WTC11 (cell line): ENCODE data around the gene LHPP. TPM values are rescaled to one million over a fixed set of nuclear protein-coding genes. Genes with fewer than 3 reads are reported as not detected.

ENCODE experiments used
- ATAC-seq: fragments of 200-7000 bp; cut with Tn5 transposase; 2 replicates; pipeline ENCODE4 v1.10.0; 2021; ENCODE audit warnings: mild to moderate bottlenecking, moderate library complexity
- CTCF ChIA-PET: fragments of 300-600 bp; sonication (Branson Sonifier 250); formaldehyde crosslinking; loops from one replicate; lab custom pipeline; 2021; ENCODE audit warnings: antibody characterized with exemption; lab: Charles Lee
- POLR2A ChIA-PET: fragments of 350-600 bp; sonication (Branson Sonifier 250); formaldehyde crosslinking; loops from one replicate; lab custom pipeline; 2021; ENCODE audit warnings: antibody characterized with exemption; lab: Charles Lee
- DNase-seq: peaks from one replicate; pipeline ENCODE4 v3.0.0; 2021; ENCODE audit warnings: low spot score
- H3K27ac Mint-ChIP-seq: 2 replicates; pipeline ENCODE4 v1.8.0; 2021; ENCODE audit warnings: mixed read lengths
- H3K27me3 Mint-ChIP-seq: 2 replicates; pipeline ENCODE4 v1.8.0; 2021; ENCODE audit warnings: low read depth, mild to moderate bottlenecking, moderate library complexity, mixed read lengths
- H3K36me3 Mint-ChIP-seq: 2 replicates; pipeline ENCODE4 v1.8.0; 2021; ENCODE audit warnings: mixed read lengths
- H3K4me1 Mint-ChIP-seq: 2 replicates; pipeline ENCODE4 v1.8.0; 2022; ENCODE audit warnings: mixed read lengths
- H3K4me3 Mint-ChIP-seq: 2 replicates; pipeline ENCODE4 v1.8.0; 2021; ENCODE audit warnings: mild to moderate bottlenecking, moderate library complexity, mixed read lengths
- H3K9me3 Mint-ChIP-seq: 2 replicates; pipeline ENCODE4 v1.8.0; 2021; ENCODE audit warnings: mixed read lengths
- CREM ChIP-seq: sonication (generic); formaldehyde crosslinking; IDR thresholded peaks from 2 replicates; pipeline ENCODE4 v1.8.1; 2022; ENCODE audit warnings: mild to moderate bottlenecking, missing genetic modification reagents, moderate library complexity
- ELF4 ChIP-seq: sonication (generic); formaldehyde crosslinking; IDR thresholded peaks from 2 replicates; pipeline ENCODE4 v1.8.1; 2022; ENCODE audit warnings: low read depth, mild to moderate bottlenecking, moderate library complexity, missing genetic modification reagents
- GTF2I ChIP-seq: fragments of 250-450 bp; sonication (Bioruptor Pico); conservative IDR thresholded peaks from 2 replicates; pipeline ENCODE4 v1.4.0; 2021; ENCODE audit warnings: mild to moderate bottlenecking
- KAT7 ChIP-seq: sonication (generic); formaldehyde crosslinking; IDR thresholded peaks from 2 replicates; pipeline ENCODE4 v1.8.1; 2023; ENCODE audit warnings: missing genetic modification reagents, mild to moderate bottlenecking, borderline replicate concordance
- TCF7 ChIP-seq: sonication (generic); formaldehyde crosslinking; IDR thresholded peaks from 2 replicates; pipeline ENCODE4 v1.8.0; 2022; ENCODE audit warnings: mild to moderate bottlenecking, low read depth, missing genetic modification reagents, moderate library complexity
- ZNF671 ChIP-seq: fragments of 250-450 bp; sonication (Bioruptor Pico); IDR thresholded peaks from 2 replicates; pipeline ENCODE4 v1.8.0; 2021; ENCODE audit warnings: mild to moderate bottlenecking
- total RNA-seq: library from RNA; stranded (reverse); gene quantifications from 3 replicates; pipeline ENCODE4 v1.2.3, GENCODE V29; 2021
- TF ChIP-seq, protein P1 (sequence below): sonication (generic); formaldehyde crosslinking; IDR thresholded peaks from 2 replicates; pipeline ENCODE4 v1.8.1; 2023; ENCODE audit warnings: mild to moderate bottlenecking, missing genetic modification reagents, borderline replicate concordance
- TF ChIP-seq, protein P2 (sequence below): sonication (generic); formaldehyde crosslinking; IDR thresholded peaks from 2 replicates; pipeline ENCODE4 v1.8.0; 2022; ENCODE audit warnings: mild to moderate bottlenecking, missing genetic modification reagents
- TF ChIP-seq, protein P3 (sequence below): sonication (generic); formaldehyde crosslinking; IDR thresholded peaks from 2 replicates; pipeline ENCODE4 v1.8.0; 2022; ENCODE audit warnings: missing genetic modification reagents
- TF ChIP-seq, protein P4 (sequence below): sonication (generic); formaldehyde crosslinking; IDR thresholded peaks from 2 replicates; pipeline ENCODE4 v1.8.1; 2022; ENCODE audit warnings: mild to moderate bottlenecking, moderate library complexity, missing genetic modification reagents
- TF ChIP-seq, protein P5 (sequence below): sonication (generic); formaldehyde crosslinking; IDR thresholded peaks from 2 replicates; pipeline ENCODE4 v1.8.1; 2022; ENCODE audit warnings: missing genetic modification reagents, borderline replicate concordance

LHPP gene
- total RNA-seq, 1 experiment from 2014 or later: 33.2 TPM

DNA sequence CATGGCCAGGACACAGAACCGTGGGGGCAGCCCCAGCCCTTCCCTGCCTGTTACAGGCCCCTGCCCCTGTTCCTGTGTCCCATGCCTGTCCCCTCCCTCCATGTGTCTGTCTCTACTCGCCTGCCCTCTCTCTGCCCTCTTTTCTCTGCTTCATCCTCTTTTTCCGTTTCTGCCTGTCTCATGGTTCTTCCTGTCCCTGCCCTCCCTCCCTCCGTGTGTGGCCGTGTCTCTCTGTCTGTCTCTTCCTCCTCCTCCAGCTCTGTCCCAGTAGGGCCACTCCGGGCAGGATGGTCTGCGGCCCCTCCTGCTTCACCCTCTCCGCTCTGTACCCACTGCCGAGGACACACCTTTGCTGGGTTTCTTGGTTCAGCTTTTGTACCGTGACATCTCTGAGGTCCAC is 145.2 kb downstream of the LHPP start (continued):
- TF ChIP-seq, protein P1, sequence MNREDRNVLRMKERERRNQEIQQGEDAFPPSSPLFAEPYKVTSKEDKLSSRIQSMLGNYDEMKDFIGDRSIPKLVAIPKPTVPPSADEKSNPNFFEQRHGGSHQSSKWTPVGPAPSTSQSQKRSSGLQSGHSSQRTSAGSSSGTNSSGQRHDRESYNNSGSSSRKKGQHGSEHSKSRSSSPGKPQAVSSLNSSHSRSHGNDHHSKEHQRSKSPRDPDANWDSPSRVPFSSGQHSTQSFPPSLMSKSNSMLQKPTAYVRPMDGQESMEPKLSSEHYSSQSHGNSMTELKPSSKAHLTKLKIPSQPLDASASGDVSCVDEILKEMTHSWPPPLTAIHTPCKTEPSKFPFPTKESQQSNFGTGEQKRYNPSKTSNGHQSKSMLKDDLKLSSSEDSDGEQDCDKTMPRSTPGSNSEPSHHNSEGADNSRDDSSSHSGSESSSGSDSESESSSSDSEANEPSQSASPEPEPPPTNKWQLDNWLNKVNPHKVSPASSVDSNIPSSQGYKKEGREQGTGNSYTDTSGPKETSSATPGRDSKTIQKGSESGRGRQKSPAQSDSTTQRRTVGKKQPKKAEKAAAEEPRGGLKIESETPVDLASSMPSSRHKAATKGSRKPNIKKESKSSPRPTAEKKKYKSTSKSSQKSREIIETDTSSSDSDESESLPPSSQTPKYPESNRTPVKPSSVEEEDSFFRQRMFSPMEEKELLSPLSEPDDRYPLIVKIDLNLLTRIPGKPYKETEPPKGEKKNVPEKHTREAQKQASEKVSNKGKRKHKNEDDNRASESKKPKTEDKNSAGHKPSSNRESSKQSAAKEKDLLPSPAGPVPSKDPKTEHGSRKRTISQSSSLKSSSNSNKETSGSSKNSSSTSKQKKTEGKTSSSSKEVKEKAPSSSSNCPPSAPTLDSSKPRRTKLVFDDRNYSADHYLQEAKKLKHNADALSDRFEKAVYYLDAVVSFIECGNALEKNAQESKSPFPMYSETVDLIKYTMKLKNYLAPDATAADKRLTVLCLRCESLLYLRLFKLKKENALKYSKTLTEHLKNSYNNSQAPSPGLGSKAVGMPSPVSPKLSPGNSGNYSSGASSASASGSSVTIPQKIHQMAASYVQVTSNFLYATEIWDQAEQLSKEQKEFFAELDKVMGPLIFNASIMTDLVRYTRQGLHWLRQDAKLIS: no peak
- TF ChIP-seq CREM: no peak
- TF ChIP-seq, protein P2, sequence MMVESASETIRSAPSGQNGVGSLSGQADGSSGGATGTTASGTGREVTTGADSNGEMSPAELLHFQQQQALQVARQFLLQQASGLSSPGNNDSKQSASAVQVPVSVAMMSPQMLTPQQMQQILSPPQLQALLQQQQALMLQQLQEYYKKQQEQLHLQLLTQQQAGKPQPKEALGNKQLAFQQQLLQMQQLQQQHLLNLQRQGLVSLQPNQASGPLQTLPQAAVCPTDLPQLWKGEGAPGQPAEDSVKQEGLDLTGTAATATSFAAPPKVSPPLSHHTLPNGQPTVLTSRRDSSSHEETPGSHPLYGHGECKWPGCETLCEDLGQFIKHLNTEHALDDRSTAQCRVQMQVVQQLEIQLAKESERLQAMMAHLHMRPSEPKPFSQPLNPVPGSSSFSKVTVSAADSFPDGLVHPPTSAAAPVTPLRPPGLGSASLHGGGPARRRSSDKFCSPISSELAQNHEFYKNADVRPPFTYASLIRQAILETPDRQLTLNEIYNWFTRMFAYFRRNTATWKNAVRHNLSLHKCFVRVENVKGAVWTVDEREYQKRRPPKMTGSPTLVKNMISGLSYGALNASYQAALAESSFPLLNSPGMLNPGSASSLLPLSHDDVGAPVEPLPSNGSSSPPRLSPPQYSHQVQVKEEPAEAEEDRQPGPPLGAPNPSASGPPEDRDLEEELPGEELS (CRISPR knock-in tag): no peak
- TF ChIP-seq, protein P3, sequence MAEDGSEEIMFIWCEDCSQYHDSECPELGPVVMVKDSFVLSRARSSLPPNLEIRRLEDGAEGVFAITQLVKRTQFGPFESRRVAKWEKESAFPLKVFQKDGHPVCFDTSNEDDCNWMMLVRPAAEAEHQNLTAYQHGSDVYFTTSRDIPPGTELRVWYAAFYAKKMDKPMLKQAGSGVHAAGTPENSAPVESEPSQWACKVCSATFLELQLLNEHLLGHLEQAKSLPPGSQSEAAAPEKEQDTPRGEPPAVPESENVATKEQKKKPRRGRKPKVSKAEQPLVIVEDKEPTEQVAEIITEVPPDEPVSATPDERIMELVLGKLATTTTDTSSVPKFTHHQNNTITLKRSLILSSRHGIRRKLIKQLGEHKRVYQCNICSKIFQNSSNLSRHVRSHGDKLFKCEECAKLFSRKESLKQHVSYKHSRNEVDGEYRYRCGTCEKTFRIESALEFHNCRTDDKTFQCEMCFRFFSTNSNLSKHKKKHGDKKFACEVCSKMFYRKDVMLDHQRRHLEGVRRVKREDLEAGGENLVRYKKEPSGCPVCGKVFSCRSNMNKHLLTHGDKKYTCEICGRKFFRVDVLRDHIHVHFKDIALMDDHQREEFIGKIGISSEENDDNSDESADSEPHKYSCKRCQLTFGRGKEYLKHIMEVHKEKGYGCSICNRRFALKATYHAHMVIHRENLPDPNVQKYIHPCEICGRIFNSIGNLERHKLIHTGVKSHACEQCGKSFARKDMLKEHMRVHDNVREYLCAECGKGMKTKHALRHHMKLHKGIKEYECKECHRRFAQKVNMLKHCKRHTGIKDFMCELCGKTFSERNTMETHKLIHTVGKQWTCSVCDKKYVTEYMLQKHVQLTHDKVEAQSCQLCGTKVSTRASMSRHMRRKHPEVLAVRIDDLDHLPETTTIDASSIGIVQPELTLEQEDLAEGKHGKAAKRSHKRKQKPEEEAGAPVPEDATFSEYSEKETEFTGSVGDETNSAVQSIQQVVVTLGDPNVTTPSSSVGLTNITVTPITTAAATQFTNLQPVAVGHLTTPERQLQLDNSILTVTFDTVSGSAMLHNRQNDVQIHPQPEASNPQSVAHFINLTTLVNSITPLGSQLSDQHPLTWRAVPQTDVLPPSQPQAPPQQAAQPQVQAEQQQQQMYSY (CRISPR knock-in tag): no peak

DNA sequence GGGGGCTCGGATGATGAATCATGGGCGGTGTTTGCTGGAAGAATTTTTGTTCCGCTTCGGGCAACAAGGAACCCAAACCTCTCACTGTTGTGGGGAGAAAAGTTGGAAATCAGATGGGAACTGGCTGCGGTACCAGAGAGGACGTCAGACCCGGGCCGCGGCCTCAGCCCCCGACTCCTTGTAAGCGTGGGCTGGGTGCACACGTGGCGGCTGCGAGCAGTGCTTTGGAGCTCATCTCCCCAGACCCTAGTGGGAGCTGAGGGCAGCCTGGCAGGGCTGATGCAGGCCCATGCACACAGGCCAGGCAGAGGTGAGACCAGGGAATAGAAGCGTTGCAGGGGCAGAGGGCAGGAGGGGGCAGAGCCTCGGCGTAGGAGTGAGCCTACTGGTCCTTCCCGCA is 146.1 kb downstream of the LHPP start:
- Mint-ChIP-seq H3K4me1 (peaks cover 2% of the 10 kb centered on the region; the same call in 1 of the 2 replicates), H3K36me3 (no peaks in the 10 kb centered on the region), H3K27me3 (no peaks in the 10 kb centered on the region; the same call in 1 of the 2 replicates), H3K27ac (no peak overlapping the region), H3K4me3 (no peak overlapping the region), H3K9me3 (no peaks in the 10 kb centered on the region)
- no peak for DNase-seq
- ChIA-PET CTCF (no interaction called here), POLR2A (no interaction called here)
- no peak for ATAC-seq
- TF ChIP-seq ZNF671 (CRISPR knock-in tag): no peak
- TF ChIP-seq KAT7: no peak
- TF ChIP-seq TCF7 (CRISPR knock-in tag): no peak
- no peak for TF ChIP-seq GTF2I (CRISPR knock-in tag)

DNA sequence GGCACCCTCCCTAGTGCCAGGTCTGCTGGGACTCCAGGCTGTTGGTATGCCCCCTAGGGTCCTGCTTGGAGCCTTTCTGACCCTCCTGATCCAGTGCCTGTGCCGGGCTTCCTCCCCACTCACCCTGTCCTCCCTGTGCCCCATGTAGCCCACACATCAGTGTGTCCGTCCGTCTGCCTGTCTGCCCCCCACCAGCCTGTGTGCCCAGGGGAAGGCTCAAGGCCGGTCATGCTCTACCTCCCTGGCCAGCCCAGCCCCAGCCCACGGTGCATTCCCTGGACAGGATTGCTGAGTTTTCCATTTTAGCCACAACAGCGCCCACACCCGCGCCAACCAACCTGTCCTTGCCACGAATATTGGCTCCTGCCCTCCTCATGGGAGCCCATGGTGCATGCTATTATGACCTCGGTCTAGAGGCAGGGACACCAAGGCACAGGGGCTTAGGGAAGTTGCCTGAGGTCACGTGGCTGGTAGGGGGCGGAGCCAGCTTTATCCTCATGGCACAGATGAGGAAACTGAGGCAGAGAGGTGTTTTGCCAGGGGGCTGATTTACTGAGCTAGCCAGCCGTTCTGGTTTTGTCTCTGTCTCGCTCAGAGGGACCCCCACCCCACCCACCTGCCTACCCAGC is 146.6 kb downstream of the LHPP start:
- Mint-ChIP-seq H3K36me3 (no peaks in the 10 kb centered on the region), H3K9me3 (no peaks in the 10 kb centered on the region), H3K4me1 (peaks cover 2% of the 10 kb centered on the region; the same call in 1 of the 2 replicates), H3K27ac (no peak overlapping the region), H3K27me3 (no peaks in the 10 kb centered on the region; the same call in 1 of the 2 replicates), H3K4me3 (no peak overlapping the region)
- ATAC-seq (no peak), DNase-seq (no peak)
- ChIA-PET POLR2A (no interaction called here), CTCF (no interaction called here)
- TF ChIP-seq, protein P4, sequence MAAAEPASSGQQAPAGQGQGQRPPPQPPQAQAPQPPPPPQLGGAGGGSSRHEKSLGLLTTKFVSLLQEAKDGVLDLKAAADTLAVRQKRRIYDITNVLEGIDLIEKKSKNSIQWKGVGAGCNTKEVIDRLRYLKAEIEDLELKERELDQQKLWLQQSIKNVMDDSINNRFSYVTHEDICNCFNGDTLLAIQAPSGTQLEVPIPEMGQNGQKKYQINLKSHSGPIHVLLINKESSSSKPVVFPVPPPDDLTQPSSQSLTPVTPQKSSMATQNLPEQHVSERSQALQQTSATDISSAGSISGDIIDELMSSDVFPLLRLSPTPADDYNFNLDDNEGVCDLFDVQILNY (CRISPR knock-in tag): no peak
- no peak for TF ChIP-seq ELF4
- TF ChIP-seq, protein P3 (CRISPR knock-in tag): no peak
- TF ChIP-seq, protein P5, sequence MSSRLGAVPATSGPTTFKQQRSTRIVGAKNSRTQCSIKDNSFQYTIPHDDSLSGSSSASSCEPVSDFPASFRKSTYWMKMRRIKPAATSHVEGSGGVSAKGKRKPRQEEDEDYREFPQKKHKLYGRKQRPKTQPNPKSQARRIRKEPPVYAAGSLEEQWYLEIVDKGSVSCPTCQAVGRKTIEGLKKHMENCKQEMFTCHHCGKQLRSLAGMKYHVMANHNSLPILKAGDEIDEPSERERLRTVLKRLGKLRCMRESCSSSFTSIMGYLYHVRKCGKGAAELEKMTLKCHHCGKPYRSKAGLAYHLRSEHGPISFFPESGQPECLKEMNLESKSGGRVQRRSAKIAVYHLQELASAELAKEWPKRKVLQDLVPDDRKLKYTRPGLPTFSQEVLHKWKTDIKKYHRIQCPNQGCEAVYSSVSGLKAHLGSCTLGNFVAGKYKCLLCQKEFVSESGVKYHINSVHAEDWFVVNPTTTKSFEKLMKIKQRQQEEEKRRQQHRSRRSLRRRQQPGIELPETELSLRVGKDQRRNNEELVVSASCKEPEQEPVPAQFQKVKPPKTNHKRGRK: no peak
- TF ChIP-seq, protein P1: no peak
